Liver (tissue), 3 donors: Measurements from ENCODE around the gene F8.

ENCODE experiments used
- CTCF ChIP-seq: fragments of 150-350 bp; IDR thresholded peaks from 2 replicates; pipeline ENCODE4 v1.5.1; 2017; ENCODE audit warnings: improper control_type of control experiment, low read depth, low read length; ENCODE audit not compliant: missing input control
- GABPA ChIP-seq, 2 donors: IDR thresholded peaks in 1 of 2; conservative IDR thresholded peaks in 1 of 2; 2 replicates each; pipeline ENCODE4 v1.6.1; 2016; ENCODE audit warnings: antibody characterized with exemption in 2 of 2, mild to moderate bottlenecking in 1 of 2, moderate library complexity in 1 of 2
- HNF4A ChIP-seq, 2 donors: conservative IDR thresholded peaks; 2 replicates each; pipeline ENCODE4 v1.6.1; 2016; ENCODE audit warnings: antibody characterized with exemption in 2 of 2, mild to moderate bottlenecking in 2 of 2
- HNF4G ChIP-seq: IDR thresholded peaks from 2 replicates; pipeline ENCODE4 v1.6.1; 2016; ENCODE audit warnings: antibody characterized with exemption
- JUND ChIP-seq, 2 donors: IDR thresholded peaks; 2 replicates each; pipeline ENCODE4 v1.6.1; 2016; ENCODE audit warnings: antibody characterized with exemption in 2 of 2
- NR2F2 ChIP-seq: IDR thresholded peaks from 2 replicates; pipeline ENCODE4 v1.6.1; 2016; ENCODE audit warnings: antibody characterized with exemption
- SP1 ChIP-seq: IDR thresholded peaks from 2 replicates; pipeline ENCODE4 v1.6.1; 2018; ENCODE audit warnings: antibody characterized with exemption, mild to moderate bottlenecking
- TAF1 ChIP-seq: conservative IDR thresholded peaks from 2 replicates; pipeline ENCODE4 v1.6.1; 2016; ENCODE audit warnings: antibody characterized with exemption, mild to moderate bottlenecking
- YY1 ChIP-seq: IDR thresholded peaks from 2 replicates; pipeline ENCODE4 v1.6.1; 2016; ENCODE audit warnings: antibody characterized with exemption, mild to moderate bottlenecking
- donor health status: healthy.
- donor health status: healthy.

GRCh38 chrX:155065035-155065734 is 42.7 kb upstream of the F8 start:
- TF ChIP-seq TAF1 = no peak
- TF ChIP-seq NR2F2 = no peak
- no peak for TF ChIP-seq CTCF
- no peak for TF ChIP-seq GABPA (IDR thresholded peaks at IDR 0.05 in 1 of 2, conservative IDR thresholded peaks at IDR 0.05 in 1 of 2)
- TF ChIP-seq JUND (IDR thresholded peaks at IDR 0.05) = peak; percentile 40 to 51
- no peak for TF ChIP-seq HNF4G
- TF ChIP-seq SP1 = peak; percentile 23
- no peak for TF ChIP-seq YY1
- peak in 1 of 2 donors; percentile 31 for TF ChIP-seq HNF4A (conservative IDR thresholded peaks at IDR 0.05)
